Measurements from ENCODE around the gene KATNBL1. TPM values are rescaled to one million over a fixed set of nuclear protein-coding genes. Genes with fewer than 3 reads are reported as not detected.
A peak's percentile ranks its signal among the peaks of the same experiment; 100 is the strongest.

Gene KATNBL1
- total and polyA plus RNA-seq, 9 of the 15 experiments (the other 6 are each of a cell fraction or from before 2014, with no cell fraction given), result 6.6 to 46.0 (median 24.0) TPM

- TF ChIP-seq KLF13 (tag; IDR thresholded peaks at IDR 0.05; ENCODE audit: borderline replicate concordance, low read depth) (no peak), ETS2 (tag; IDR thresholded peaks at IDR 0.05; ENCODE audit: borderline replicate concordance, poor library complexity, severe bottlenecking) (no peak), KAT2B (IDR thresholded peaks at IDR 0.05; ENCODE audit: low read depth, low read length) (no peak), STAG1 (CRISPR knock-in tag; IDR thresholded peaks at IDR 0.05; ENCODE audit: borderline replicate concordance) (no peak), ZBED1 (IDR thresholded peaks at IDR 0.05) (no peak), JUND (IDR thresholded peaks at IDR 0.05; ENCODE audit: borderline replicate concordance, low read depth, low read length) (peak; percentile 80), JUND (tag; IDR thresholded peaks at IDR 0.05; ENCODE audit: borderline replicate concordance, low read depth, low read length) (peak; percentile 38; the same call in 1 of the 3 replicates), CBFA2T3 (IDR thresholded peaks at IDR 0.05) (no peak), U2AF1 (optimal IDR thresholded peaks at IDR 0.05; ENCODE audit: low read depth, low read length) (no peak), HIVEP1 (CRISPR knock-in tag; IDR thresholded peaks at IDR 0.05) (no peak), NRF1 (conservative IDR thresholded peaks at IDR 0.05 in 1 of 2, IDR thresholded peaks at IDR 0.05 in 1 of 2) (peak; percentile 76 to 79), HNRNPUL1 (IDR thresholded peaks at IDR 0.05; ENCODE audit: low read length) (no peak)
- TF ChIP-seq, protein P1, sequence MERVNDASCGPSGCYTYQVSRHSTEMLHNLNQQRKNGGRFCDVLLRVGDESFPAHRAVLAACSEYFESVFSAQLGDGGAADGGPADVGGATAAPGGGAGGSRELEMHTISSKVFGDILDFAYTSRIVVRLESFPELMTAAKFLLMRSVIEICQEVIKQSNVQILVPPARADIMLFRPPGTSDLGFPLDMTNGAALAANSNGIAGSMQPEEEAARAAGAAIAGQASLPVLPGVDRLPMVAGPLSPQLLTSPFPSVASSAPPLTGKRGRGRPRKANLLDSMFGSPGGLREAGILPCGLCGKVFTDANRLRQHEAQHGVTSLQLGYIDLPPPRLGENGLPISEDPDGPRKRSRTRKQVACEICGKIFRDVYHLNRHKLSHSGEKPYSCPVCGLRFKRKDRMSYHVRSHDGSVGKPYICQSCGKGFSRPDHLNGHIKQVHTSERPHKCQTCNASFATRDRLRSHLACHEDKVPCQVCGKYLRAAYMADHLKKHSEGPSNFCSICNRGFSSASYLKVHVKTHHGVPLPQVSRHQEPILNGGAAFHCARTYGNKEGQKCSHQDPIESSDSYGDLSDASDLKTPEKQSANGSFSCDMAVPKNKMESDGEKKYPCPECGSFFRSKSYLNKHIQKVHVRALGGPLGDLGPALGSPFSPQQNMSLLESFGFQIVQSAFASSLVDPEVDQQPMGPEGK (CRISPR knock-in tag; IDR thresholded peaks at IDR 0.05; ENCODE audit: borderline replicate concordance), result no peak
- TF ChIP-seq, protein P2, sequence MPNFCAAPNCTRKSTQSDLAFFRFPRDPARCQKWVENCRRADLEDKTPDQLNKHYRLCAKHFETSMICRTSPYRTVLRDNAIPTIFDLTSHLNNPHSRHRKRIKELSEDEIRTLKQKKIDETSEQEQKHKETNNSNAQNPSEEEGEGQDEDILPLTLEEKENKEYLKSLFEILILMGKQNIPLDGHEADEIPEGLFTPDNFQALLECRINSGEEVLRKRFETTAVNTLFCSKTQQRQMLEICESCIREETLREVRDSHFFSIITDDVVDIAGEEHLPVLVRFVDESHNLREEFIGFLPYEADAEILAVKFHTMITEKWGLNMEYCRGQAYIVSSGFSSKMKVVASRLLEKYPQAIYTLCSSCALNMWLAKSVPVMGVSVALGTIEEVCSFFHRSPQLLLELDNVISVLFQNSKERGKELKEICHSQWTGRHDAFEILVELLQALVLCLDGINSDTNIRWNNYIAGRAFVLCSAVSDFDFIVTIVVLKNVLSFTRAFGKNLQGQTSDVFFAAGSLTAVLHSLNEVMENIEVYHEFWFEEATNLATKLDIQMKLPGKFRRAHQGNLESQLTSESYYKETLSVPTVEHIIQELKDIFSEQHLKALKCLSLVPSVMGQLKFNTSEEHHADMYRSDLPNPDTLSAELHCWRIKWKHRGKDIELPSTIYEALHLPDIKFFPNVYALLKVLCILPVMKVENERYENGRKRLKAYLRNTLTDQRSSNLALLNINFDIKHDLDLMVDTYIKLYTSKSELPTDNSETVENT (CRISPR knock-in tag; IDR thresholded peaks at IDR 0.05), result peak; percentile 15; the same call in 1 of the 2 replicates
- TF ChIP-seq, protein P3, sequence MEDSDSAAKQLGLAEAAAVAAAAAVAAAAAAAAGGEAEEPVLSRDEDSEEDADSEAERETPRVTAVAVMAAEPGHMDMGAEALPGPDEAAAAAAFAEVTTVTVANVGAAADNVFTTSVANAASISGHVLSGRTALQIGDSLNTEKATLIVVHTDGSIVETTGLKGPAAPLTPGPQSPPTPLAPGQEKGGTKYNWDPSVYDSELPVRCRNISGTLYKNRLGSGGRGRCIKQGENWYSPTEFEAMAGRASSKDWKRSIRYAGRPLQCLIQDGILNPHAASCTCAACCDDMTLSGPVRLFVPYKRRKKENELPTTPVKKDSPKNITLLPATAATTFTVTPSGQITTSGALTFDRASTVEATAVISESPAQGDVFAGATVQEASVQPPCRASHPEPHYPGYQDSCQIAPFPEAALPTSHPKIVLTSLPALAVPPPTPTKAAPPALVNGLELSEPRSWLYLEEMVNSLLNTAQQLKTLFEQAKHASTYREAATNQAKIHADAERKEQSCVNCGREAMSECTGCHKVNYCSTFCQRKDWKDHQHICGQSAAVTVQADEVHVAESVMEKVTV (CRISPR knock-in tag; IDR thresholded peaks at IDR 0.05), result no peak
- TF ChIP-seq, protein P4, sequence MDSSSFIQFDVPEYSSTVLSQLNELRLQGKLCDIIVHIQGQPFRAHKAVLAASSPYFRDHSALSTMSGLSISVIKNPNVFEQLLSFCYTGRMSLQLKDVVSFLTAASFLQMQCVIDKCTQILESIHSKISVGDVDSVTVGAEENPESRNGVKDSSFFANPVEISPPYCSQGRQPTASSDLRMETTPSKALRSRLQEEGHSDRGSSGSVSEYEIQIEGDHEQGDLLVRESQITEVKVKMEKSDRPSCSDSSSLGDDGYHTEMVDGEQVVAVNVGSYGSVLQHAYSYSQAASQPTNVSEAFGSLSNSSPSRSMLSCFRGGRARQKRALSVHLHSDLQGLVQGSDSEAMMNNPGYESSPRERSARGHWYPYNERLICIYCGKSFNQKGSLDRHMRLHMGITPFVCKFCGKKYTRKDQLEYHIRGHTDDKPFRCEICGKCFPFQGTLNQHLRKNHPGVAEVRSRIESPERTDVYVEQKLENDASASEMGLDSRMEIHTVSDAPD (CRISPR knock-in tag; IDR thresholded peaks at IDR 0.05), result no peak
- TF ChIP-seq, protein P5, sequence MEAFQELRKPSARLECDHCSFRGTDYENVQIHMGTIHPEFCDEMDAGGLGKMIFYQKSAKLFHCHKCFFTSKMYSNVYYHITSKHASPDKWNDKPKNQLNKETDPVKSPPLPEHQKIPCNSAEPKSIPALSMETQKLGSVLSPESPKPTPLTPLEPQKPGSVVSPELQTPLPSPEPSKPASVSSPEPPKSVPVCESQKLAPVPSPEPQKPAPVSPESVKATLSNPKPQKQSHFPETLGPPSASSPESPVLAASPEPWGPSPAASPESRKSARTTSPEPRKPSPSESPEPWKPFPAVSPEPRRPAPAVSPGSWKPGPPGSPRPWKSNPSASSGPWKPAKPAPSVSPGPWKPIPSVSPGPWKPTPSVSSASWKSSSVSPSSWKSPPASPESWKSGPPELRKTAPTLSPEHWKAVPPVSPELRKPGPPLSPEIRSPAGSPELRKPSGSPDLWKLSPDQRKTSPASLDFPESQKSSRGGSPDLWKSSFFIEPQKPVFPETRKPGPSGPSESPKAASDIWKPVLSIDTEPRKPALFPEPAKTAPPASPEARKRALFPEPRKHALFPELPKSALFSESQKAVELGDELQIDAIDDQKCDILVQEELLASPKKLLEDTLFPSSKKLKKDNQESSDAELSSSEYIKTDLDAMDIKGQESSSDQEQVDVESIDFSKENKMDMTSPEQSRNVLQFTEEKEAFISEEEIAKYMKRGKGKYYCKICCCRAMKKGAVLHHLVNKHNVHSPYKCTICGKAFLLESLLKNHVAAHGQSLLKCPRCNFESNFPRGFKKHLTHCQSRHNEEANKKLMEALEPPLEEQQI (IDR thresholded peaks at IDR 0.05), result peak; percentile 12; the same call in 1 of the 2 replicates
Measured at GRCh38 chr15:34101366-34102174, 108.3 kb downstream of the KATNBL1 start, which contains the start of the genes EMC7 and PGBD4 (continued).

All from K562 (cell line).